IPS-NIHi7 (cell line): ENCODE results near the gene AGL.
"Not testable (repeated sequence)": the region's sequence is repeated elsewhere in the genome, so short reads cannot be mapped to it uniquely, and the experiment has no call there.

ENCODE experiments used
- DNase-seq: peaks from one replicate; pipeline ENCODE4 v3.0.0; 2012; ENCODE audit warnings: mixed read lengths; ENCODE audit errors: extremely low spot score

AGL gene

GRCh38 chr1:99849744-99850458, at the start of gene AGL:
Gene AGL, plus strand, starts transcription at chr1:99850361. Its CDS starts 682 bp downstream, at chr1:99851043.
- peak; percentile 90 for DNase-seq

DNA sequence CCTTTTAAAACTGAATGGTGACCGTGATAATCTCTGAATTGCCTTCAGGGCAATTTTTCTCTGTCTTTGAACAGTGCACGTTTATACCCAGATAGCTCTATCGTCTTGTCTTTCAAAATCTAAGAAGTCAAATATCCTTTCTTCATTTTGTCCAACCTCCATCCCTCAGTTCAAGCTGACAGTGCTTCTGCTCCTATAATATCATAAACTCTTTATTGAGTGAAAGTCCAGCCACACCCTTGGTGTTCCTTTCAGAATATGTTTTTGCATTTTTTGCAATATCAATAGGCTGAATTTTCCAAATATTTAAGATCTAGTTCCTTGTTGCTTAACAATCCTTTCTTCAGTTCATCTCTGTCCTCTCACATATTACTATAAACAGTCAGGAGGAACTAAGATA, 48.6 kb upstream of the AGL start:
- DNase-seq: no peak

GRCh38 chr1:99806882-99807281, 43.3 kb upstream of the AGL start:
- DNase-seq: no peak

DNA sequence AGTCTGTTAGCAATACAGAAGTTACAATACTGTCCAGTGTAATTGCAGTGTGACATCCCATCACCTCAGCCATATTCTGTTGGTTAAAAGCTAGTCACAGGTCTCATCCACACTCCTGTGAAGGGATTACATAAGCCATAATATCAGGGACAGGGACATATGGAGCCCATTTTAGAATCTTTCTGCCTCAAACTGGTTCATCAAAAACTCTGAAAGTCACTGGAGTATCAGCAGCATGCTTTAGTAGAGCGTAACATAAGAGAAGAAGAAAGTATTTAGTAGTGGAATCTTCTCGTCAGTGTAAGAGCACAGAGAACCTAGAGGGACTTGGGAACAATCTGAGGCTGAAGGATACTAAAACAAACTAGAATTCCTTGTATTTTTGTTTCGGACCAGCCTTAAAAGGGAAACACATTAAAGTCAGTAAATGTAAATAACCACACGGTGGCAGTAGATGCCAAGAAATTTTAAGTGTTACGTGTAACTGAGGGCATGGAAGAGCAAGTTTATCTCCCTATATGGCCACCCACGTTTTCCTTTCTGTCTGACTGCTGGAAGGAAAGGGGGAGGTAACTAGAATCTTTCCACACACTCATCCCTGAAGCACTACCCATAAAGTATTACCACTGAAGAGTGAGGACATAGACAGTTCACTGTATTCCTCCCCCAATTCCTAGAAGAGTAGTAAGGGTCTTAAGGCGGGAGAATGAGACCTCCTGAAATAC, 41.6 kb upstream of the AGL start:
- DNase-seq: peak; percentile 79

GRCh38 chr1:99811075-99811474, 39.1 kb upstream of the AGL start:
- no peak for DNase-seq

DNA sequence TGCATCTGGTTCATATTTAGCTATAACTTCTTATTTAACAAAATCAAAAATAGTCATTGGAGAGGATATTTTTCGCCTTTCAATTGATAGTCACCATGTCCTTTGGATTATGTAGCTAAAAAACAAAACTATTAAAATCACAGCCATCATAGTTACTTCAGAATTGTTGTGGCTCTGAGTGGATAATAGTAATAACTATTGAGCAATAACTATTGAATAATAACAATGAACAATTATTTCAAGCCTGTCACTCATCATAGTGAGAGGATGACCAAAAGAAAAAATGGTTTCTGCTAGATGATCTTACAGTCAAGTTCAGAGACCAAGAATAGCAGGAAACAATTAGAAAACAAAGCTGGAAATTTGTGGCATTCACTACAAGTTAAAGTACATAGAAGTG, 38.4 kb upstream of the AGL start:
- no peak for DNase-seq

GRCh38 chr1:99814373-99814900, 35.7 kb upstream of the AGL start:
- no peak for DNase-seq

- no peak for DNase-seq
Observed at GRCh38 chr1:99816656-99817055, 33.5 kb upstream of the AGL start.

- no peak for DNase-seq
Observed at GRCh38 chr1:99818063-99818699, 32.0 kb upstream of the AGL start.

GRCh38 chr1:99820546-99820945, 29.6 kb upstream of the AGL start:
- DNase-seq: no peak

DNA sequence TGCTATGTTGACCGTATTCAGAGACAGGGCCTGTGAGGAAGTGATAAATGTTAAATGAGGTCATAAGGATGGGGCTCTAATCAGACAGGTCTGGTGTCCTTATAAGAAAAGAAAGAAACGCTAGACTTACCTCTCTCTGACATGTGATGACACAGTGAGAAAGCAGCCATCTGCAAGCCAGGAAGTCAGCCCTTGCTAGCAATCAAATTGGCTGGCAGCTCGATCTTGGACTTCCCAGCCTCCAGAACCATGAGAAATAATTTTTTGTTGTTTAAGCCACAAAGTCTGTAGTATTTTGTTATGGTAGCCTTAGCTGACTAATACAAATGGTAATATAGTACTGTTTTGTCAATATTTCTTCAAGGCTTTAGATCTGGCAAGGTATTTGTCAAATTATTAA, 25.1 kb upstream of the AGL start:
- no peak for DNase-seq

DNA sequence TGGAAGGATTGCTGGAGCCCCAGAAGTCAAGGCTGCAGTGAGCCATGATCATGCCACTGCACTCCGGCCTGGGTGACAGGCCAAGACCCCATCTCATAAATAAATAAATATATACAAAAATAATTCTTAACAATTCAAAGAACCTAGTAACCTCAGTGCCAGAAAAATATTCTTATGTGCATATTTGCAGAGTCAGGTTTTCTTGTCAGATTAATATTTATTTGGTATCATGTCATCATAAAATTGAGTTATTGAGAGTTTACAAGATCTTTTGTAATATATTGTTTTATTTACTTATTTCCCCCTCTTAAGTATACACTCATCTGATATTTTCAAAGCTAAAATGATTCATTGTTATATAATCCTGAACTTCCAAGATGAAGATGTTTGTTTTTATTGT, 24.5 kb upstream of the AGL start:
- DNase-seq: no peak

DNA sequence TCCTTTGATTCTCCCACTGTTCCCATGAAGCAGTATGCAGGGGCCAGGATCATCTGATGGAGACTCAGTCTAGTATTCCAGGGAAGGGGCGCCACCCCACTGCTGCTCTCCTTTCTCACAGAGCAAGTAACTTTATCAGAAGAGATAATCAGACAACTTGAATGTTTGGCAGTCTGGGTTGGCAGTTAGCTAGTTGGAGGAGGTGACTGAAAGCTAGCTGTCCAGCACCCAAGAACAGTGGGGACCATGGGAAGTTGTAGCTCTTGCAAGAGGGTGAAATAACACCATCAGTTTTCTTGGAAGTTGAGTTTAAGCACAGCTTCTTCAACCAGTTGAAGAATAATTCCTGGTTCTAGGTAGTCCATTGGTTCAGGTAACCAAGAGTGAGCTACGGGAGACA, 22.2 kb upstream of the AGL start:
- no peak for DNase-seq

- no peak for DNase-seq
Observed at GRCh38 chr1:99829269-99829668, 20.9 kb upstream of the AGL start.

GRCh38 chr1:99833911-99834310, 16.2 kb upstream of the AGL start:
- DNase-seq: not testable (repeated sequence)

GRCh38 chr1:99836171-99837103, 13.7 kb upstream of the AGL start:
- DNase-seq: not testable (repeated sequence)

- not testable (repeated sequence) for DNase-seq
Observed at GRCh38 chr1:99840353-99840752, 9.8 kb upstream of the AGL start.

DNA sequence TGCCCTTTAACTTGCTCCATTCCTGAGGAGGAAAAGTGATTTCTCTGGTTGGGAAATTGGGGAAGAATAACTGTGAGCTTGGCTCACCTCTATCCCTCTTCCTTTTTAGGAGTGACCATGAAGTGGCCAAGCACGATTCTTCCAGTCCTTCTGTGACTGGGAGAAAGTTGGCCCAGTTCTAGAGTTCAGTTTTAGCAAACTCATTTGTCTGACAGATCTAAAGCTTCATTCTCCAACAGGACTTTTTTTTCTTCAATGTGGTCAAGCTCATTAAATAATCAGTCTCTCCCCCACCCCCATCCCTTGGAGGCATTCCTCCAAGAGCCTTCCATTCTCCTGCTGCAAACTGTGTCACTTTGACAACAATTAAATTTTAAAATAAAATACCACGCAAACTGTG, 6.4 kb upstream of the AGL start:
- DNase-seq: no peak

GRCh38 chr1:99845201-99845600, 5.0 kb upstream of the AGL start:
- not testable (repeated sequence) for DNase-seq

DNA sequence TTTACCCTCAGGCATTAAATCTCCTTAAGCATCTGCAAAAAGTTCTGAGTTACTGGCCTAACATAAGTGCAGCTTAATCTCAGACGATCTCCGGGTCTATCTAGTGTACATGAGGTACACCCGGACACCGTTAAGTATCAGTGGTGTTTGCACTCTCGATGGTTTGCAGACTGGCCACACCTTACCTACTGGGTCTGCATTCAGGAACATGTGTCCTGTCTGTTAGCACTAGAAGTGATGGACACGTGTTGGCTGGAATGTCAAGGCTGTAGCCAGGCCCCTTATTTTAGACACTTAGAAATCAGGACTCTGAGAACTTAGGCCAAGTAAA, 783 bp upstream of the AGL start:
- no peak for DNase-seq

GRCh38 chr1:99850459-99851291, 514 bp downstream of the AGL start:
- DNase-seq: no peak
